GM18873 (cell line): ENCODE data around the gene INO80E.
"Not testable (repeated sequence)": the region's sequence is repeated elsewhere in the genome, so short reads cannot be mapped to it uniquely, and the experiment has no call there.

ENCODE experiments used
- ATAC-seq: cut with Tn5 transposase; IDR thresholded peaks from one replicate; pipeline ENCODE4 v1.9.1; 2021; ENCODE audit warnings: mild to moderate bottlenecking, moderate library complexity, moderate number of reproducible peaks; ENCODE audit not compliant: unreplicated experiment, low FRiP score

INO80E gene

GRCh38 chr16:30009085-30009862, 13.2 kb downstream of the INO80E start:
- no peak for ATAC-seq

- no peak for ATAC-seq
These were observed 14.2 kb downstream of the INO80E start for GRCh38 chr16:30009990-30010843.

DNA sequence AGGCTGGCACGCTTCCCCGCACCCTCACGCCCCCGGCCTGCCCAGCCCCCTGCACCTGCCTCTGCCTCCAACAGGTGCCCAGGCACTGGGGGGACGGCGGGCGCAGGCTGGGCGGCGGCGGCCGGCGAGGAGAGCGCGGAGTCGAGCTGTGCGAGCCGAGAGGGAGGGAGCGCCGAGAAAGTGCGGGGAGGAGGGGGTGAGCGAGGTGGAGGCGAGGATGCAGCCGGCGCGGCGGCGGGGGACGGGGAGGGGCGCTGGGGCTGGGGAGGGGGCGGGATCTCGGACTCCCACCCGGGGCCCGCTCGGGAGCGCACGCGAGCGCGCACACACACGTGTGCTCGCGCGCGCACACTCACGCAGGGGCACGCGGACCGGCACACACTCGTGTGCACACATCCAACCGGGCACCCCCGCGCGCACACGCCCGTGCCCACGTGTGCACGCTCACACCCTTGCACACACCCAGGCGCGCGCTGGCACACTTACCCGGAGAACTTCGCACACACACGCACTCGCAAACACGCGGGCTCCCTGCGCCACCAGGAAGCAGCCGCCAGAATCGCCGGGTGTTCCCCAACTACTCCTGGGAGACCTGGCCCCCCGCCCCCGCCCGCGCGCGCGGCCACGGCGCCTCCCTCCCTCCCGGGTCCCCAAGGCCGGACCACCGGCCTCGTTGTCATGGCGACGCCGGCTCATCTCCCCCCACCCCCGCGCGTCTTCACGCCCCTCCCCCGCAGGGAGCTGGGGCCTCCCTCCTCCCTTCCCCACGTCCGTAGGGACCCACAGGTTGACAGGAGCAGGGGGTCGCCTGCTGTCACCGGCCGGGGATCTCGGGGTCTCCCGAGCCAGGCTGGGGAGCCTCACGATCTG, 15.0 kb downstream of the INO80E start, which contains the start of gene DOC2A:
Gene DOC2A (minus strand): TSS at position 184 of the 870 bp plus-strand sequence. CDS start 805 bp downstream, outside the sequence.
- no peak for ATAC-seq

GRCh38 chr16:30011714-30012504, 15.9 kb downstream of the INO80E start:
- no peak for ATAC-seq

DNA sequence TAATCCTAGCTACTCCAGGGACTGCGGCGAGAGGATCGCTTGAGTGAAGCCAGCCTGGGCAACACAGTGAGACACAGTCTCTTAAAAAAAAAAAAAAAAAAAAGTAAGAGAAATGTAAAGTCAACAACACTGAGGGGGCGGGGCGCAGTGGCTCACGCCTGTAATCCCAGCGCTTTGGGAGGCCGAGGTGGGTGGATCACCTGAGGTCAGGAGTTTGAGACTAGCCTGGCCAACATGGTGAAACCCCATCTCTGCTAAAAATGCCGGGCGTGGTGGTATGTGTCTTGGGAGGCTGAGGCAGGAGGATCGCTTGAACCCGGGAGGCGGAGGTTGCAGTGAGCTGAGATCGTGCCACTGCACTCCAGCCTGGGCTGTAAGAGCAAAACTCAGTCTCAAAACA, 16.6 kb downstream of the INO80E start:
- not testable (repeated sequence) for ATAC-seq

- ATAC-seq: not testable (repeated sequence)
These were observed 19.4 kb downstream of the INO80E start for GRCh38 chr16:30015450-30015849.

- no peak for ATAC-seq
These were observed 20.7 kb downstream of the INO80E start for GRCh38 chr16:30016555-30017276.

DNA sequence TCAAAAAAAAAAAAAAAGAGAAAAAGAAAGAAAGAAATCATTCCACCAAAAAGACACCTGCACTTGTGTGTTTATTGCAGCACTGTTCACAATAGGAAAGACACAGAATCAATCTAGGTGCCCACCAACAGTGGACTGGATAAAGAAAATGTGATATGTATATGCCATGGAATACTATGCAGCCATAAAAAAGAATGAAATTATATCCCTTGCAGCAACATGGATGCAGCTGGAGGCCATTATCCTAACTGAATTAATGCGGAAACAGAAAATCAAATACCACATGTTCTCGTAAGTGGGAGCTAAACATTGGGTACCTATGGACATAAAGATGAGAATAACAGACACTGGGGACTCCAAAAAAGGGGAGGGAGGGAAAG, 21.2 kb downstream of the INO80E start:
- ATAC-seq: no peak

GRCh38 chr16:30017937-30018336, 21.9 kb downstream of the INO80E start:
- not testable (repeated sequence) for ATAC-seq

- no peak for ATAC-seq
These were observed 22.7 kb downstream of the INO80E start for GRCh38 chr16:30018731-30019158.

- ATAC-seq: no peak
These were observed 26.8 kb downstream of the INO80E start, which contains the start of gene C16orf92 for GRCh38 chr16:30022887-30023286. Gene C16orf92 (plus strand): TSS chr16:30023198. CDS start chr16:30023341, 143 bp downstream.

DNA sequence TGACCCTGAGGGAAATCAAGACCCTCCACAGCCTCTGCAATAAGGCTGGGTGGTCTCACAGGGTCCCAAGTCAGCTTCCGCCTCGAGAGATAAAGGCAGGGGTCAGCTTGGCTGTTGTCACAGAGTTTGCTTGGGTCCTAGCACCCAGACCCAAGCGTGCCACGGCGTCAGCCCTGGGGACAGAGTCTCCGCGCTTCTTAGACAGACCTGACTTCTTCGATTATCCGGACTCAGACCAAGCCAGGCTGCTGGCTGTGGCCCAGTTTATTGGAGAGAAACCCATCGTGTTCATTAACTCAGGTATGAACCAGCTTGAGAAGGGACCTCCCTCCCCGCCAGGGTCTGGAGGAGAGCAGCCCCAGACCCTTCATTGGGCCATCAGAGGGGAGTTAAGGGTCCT, 27.5 kb downstream of the INO80E start:
- ATAC-seq: no peak

- ATAC-seq: no peak
These were observed 28.4 kb downstream of the INO80E start for GRCh38 chr16:30024451-30024850.

DNA sequence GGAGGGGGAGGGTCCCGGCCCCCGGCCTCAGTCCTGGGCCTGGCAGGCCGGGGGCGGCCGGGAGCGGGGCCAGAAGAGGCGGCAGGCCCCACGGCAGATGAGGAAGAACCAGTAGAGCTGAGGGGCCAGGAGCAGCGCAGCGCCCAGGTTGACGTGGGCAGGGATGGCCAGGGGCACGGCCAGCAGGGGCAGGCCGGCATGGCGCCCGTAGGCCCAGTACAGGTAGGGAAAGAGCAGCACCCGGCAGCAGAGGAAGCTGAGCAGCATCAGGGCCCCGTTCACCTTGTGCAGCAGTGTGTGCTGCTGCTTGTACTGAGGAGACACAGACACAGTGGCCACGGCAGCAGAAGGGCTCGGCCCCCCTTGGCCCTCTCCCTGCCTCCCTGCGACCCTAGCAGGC, 29.1 kb downstream of the INO80E start:
- ATAC-seq: no peak

GRCh38 chr16:30025574-30025973, 29.5 kb downstream of the INO80E start:
- ATAC-seq: no peak

- ATAC-seq: no peak
These were observed 30.4 kb downstream of the INO80E start for GRCh38 chr16:30026449-30026848.

DNA sequence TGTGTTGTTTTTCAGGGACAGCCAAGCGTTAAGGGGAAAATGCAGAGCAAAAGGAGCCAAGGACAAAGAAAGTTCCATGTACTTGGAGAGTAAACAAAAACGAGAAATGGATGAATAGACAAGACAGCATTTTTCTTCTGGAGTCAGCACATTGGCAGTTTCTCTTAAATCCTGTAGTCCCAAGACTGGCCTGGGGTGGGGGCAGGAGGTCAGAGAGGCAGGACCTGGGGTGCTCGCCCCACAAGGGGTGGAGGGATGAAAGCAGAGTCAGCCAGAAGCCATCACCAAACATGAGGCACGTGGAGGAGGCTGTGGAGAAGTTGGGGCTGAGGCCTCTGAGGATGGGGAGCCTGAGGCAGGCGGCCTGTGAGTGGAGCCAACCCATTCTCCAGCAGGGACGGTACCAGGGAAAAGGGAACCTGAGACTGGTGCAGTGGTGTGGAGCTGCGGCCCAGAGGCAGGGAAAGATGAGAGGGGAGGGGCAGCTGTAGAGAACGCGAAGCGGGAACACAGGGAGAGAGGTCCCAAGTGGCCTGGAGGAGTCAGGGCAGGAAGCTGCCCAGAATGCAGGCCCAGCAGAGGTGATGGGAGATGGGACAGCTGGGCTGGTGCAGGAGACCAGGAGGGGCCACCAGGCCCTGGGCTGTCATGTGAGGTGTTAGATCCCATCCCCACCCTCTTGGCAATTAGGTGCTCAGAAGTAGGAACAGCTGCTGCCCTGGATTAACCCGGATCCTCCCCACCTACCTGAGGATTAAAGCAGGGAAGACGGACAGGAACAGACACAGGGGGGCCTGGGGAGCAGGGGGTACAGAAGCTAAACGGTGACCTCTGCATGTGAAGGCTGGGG, 31.8 kb downstream of the INO80E start:
- no peak for ATAC-seq

GRCh38 chr16:30028438-30029076, 32.5 kb downstream of the INO80E start:
- no peak for ATAC-seq
